ENCODE data around the gene PLTP.

The PLTP gene

DNA sequence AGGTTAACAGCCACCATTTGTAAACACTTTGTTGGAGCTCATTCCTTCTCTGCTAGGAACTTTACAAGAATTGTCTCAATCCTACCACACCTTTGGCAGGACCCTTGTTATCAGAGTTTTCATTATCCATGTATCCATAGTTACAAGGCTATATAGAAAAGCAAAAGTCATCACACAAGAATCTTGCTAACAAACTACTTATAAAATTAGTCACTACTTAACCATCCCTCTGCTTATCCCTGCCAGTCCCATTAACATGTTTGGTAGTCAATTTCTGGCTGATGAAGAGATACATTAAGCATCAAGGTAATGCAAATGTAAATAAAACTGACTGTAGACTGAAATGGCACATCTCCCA is 44.2 kb downstream of the PLTP start:
- no peak for DNase-seq

DNA sequence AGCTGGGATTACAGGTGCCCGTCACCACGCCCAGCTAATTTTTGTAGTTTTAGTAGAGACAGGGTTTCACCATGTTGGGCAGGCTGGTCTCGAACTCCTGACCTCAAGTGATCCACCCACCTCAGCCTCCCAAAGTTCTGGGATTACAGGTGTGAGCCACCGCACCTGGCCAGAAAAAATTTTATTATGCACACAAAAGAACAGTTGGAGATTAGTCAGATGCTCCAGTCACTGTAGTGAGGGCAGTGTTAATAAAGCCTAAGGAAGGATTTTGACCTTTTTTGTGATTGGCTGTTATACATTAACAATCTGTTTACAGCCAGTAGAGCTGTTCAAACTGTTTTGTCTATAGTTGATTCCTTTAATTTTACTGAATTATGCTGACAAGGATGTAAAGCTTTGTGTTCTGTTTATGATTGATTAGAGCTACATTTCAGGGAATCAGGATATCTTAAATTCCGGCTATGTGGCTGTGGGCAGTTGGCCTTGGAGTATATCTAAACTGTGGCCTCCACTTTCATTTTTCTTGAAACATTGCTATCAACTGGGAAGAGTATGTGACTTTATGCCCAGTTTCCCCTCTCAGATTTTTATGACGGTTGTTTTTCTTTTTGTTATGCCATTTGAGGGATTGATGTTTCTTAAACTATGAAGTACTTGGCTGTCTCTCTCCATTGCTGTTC is 44.7 kb downstream of the PLTP start:
- DNase-seq, result no peak

- no peak for DNase-seq
Observed at GRCh38 chr20:45866454-45866853, 45.5 kb downstream of the PLTP start.

DNA sequence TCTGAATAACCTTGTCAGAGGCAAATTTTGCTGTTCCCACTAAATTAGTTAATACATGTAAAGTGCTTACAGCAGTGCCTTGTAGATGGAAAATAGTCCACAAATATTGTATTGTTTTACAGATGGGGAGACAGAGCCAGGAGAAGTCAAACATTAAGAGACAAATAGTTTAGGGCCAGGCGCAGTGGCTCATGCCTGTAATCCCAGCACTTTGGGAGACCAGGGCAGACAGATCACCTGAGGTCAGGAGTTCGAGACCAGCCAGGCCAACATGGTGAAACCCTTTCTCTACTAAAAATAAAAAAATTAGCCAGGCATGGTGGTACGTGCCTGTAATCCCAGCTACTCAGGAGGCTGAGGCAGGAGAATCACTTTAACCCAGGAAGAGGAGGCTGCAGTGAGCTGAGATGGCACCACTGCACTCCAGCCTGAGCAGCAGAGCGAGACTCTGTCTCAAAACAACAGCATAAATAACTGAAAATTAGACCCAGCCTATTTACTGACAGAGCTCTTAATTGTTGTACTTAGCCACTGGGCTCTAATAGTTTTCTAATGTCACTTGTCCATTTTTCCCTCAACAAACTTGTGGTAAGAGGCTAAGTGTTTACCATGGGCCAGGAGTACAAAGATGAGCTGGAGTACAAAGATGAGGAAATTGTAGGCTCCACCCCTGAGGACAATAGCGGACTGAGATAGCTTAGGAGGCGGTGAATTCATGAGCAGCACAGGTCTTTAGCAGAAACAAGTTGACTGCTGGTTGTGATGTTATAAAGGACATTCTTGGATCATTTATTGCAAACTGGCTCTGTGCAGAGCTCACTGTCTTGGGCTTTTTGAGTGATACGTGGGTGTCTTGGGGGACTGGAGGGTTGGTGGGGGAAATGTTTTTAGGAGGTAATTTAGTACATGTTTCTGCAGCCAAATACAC is 48.1 kb downstream of the PLTP start:
- DNase-seq, result no peak

DNA sequence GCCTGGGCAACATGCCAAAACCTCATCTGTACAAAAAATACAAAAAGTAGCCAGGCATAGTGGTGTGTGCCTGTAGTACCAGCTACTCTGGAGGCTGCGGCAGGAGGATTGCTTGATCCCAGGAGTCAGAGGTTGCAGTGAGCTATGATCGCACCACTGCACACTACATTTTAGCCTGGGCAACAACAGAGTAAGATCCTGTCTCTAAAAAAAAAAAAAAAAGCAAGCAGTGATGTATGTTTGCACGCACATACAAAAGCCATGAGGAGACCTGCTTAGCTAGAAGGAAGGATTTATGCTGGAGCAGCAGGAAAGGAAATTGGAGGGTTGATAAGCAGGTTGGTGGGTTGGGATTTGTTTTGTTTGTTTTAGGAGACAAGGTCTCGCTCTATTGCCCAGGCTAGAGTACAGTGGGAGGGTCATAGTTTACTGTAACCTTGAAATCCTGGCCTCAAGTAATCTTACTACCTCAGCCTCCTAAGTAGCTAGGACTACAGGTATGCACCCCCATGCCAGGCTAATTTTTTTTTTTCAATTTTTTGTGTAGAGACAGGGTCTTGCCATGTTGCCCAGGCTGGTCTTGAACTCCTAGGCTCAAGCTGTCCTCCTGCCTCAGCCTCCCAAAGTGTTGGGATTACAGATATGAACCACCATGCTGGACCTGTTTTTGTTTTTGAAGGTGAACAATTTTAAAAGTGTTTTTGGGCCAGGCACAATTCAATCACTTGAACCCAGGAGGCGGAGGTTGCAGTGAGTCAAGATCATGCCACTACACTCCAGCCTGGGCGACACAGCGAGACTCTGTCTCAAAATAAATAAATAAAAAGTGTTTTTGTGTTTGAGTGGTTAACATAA is 50.5 kb downstream of the PLTP start:
- no peak for DNase-seq

DNA sequence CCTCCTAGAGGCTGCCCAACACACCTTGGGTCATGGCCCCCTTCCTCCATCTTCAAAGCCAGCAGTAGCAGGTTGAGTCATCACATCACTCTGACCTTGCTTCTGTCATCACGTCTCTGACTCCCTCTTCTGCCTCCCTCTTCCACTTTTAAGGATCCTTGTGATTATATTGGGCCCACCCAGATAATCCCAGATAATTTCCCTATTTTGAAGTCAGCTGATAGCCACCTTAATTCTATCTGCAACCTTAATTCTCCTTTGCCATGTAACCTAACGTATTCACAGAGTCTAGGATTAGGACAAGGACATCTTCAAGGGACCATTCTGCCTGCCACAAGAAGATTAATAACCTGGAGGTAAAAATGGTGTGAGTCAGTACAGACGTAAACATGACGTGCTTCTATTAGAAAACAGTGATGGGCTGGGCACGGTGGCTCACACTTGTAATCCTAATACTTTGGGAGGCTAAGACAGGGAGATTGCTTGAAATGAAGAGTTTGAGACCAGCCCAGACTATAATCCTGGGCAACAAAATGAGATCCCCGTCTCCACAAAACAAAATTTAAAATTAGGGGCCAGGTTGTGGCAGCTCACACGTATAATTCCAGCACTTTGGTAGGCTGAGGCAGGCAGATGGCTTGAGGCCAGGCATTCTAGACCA is 51.3 kb downstream of the PLTP start:
- DNase-seq, result no peak

GRCh38 chr20:45859916-45860315 is 52.0 kb downstream of the PLTP start:
- DNase-seq, result no peak

DNA sequence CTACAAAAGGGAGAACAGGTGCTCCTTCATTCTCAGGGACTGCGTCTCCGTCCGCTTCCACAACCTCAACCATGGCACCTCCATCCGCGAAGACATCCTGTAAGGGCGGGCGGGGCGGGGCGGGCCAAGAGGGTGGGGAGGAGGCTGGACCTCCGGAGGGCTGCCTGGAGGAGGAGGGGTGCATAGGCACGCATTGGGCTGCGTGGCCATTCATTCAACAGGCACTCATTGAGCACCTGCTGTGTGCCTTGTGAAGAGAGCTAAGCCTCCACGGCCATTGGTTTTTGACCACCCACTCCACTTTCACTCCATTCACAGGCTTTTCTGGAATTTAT is 54.1 kb downstream of the PLTP start:
- DNase-seq, result peak; percentile 65

DNA sequence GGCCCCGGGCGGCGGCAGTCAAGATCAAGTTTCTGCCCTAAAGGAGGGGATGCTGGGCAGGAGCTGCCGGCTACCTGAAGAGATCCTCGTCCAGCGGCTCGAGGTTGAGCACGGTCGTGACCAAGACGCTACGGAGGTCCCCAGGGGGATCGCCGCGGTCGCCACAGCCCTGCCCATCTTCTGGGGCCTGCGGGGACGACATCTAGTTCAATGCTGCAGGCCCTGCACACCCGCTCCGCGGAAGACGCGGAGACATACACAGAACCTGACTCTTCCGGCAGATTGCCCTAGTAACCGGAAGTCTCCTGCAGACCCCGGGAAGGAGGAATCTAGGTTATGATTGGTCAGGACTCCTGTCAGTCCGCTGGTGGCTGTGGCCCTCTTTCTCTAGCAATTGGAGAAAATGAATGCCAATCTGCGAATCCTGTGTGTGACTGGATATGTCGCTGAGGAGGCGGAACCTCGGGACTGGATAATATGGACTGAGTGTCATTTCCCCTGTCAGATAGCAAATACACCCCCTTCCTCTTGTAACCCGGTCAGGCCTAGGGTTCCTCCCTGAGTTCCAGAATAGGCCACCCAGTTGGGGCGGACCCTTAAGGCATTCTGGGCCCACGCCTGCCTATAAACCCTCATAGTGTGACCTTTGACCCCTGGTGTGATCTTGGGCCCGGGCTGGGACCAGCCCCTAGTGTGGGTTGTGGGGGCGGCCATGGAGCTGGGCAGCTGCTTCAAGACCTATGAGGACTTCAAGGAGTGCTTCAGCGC is 54.7 kb downstream of the PLTP start, which contains the start of the genes ACOT8 and ZSWIM3:
Gene ACOT8, minus strand, starts transcription at position 279 of the 768 bp plus-strand sequence. Its CDS starts 77 bp downstream, at position 202.
Gene ZSWIM3, plus strand, starts transcription at position 501 of the 768 bp plus-strand sequence. Its CDS starts 212 bp downstream, at position 713.
- DNase-seq, result peak; percentile 94

DNA sequence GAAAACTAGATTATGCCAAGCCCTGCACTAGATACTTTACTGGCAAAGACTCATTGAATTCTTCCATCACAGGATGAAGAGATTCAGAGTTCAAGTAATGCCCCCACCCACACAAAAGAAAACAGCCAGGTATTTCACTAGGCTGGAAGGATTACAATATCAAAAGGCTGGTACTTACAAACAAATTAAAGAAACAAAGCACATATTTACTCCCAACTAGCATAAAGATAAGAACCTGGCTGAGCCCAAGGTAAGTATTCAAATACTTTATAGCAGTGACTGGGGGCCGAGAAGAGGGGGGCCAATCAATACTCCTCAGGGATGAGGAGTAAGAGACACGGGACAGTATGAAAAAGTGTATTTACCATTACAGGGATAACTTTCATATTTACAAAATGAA is 58.5 kb downstream of the PLTP start:
- DNase-seq, result no peak

DNA sequence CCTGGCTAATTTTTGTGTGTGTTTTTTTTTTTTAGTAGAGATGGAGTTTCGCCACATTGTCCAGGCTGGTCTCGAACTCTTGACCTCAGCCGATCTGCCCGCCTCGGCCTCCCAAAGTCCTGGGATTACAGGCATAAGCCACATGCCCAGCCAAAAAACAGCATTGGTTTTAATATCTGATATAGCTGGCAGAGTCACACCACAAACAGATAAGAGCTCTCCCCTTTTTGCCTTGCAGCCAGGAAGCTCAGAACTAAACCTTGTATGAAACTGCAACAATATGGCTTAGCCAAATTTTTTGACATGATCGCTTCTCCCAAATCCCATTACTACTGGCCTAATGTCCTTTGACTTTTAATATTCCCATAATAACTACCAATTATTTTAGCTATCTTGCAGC is 59.6 kb downstream of the PLTP start:
- DNase-seq, result no peak

DNA sequence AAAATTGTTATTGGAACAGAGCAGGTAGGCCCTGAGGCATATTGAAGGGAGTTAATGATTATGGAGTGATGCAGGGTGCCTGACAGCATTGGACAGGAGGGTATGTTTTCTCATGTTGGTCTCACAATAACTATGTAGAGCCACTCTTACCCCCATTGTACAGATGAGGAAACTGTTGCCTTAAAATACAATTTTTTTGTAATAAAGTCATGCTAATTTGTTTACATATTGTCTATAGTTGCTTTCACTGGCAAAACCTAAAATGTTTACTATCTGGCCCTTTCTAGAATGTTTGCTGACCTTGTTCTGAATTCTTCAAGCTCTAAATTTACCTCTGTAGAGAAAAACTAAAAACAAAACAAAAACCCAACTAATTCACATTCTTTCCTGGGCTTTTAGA is 60.5 kb downstream of the PLTP start:
- no peak for DNase-seq

DNA sequence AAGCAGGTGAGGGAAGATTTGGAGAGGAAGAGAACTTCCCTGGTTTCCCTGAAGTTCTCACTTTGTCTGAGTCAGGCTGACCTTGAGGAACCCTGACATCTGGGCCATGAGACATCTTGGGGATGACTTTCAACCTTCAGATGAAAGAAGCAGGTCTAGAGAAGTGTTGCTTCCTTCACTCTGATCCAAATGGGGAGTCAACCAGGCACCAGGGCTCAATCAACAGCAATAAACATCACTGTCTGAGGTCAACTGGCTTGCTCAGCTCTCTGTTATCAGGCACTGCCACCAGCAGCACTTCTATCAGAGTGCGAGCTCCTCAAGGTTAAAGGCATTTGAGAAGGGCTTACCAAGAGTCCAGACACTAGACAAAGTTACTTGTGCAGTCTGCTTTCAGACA is 61.0 kb downstream of the PLTP start:
- DNase-seq, result no peak

DNA sequence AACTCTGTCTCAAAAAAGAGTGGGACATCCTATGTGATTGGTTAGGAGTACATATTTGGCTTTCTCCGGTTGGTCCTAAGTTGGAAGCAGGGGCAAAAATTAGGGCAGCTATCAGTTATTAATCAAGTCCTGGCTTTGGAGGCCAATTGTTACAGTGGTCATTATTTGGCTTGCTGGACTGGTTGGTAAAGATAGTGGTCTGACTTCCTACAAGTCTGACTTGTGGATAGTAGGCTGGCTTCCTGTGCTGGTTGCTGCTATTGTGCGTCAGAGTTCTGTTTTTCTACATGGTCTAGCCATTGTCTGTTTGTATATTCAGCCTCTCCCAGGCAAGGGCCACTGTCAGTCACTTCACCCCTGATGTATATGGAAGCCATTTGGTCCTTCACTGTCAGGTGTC is 61.7 kb downstream of the PLTP start:
- no peak for DNase-seq

DNA sequence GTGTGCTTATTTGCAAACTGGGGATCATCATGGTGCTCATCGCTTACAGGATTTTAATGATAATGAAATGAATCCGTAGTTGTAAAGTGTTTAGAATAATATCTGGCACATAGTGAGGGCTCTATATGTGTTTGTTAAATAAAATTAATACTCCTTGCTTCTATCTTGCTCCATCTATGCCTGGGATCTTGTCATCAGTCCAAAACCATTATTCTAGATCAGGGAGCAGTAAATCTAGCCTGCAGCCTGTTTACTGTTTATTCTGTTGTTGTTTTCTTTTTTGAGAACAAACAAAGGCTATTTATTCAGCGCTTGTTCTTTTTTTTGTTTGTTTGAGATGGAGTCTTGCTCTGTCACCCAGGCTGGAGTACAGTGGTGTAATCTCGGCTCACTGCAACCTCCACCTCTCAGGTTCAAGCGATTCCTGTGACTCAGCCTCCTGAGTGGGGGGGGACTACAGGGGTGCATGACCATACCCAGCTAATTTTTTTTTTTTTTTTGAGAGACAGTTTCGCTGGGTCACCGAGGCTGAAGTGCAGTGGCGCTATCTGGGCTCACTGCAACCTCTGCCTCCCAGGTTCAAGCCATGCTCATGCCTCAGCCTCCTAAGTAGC is 62.9 kb downstream of the PLTP start:
- DNase-seq, result no peak

Measured in activated CD4-positive, alpha-beta T cell treated with anti-CD3 and anti-CD28 coated beads for 48 hours (primary cell).